ENCODE results near the gene CHCHD10.
A peak's percentile ranks its signal among the peaks of the same experiment; 100 is the strongest.

The CHCHD10 gene

GRCh38 chr22:23767673-23768548 lies at the start of gene CHCHD10:
Gene CHCHD10 (minus strand): TSS chr22:23767972. CDS start chr22:23767874, 98 bp downstream.
- DNase-seq (ENCODE audit: low read depth) = peak; percentile 63

- no peak for DNase-seq (ENCODE audit: low read depth)
These were observed 49.4 kb upstream of the CHCHD10 start for GRCh38 chr22:23817146-23817545.

- no peak for DNase-seq (ENCODE audit: low read depth)
These were observed 48.6 kb upstream of the CHCHD10 start for GRCh38 chr22:23816156-23816976.

GRCh38 chr22:23815541-23816155 lies 47.9 kb upstream of the CHCHD10 start:
- DNase-seq (ENCODE audit: low read depth) = no peak

- no peak for DNase-seq (ENCODE audit: low read depth)
These were observed 44.6 kb upstream of the CHCHD10 start for GRCh38 chr22:23812378-23812777.

GRCh38 chr22:23806837-23807236 lies 39.1 kb upstream of the CHCHD10 start:
- DNase-seq (ENCODE audit: low read depth) = no peak

GRCh38 chr22:23804781-23805291 lies 37.1 kb upstream of the CHCHD10 start:
- no peak for DNase-seq (ENCODE audit: low read depth)

GRCh38 chr22:23803001-23803819 lies 35.4 kb upstream of the CHCHD10 start:
- DNase-seq (ENCODE audit: low read depth) = no peak

GRCh38 chr22:23801886-23802377 lies 34.2 kb upstream of the CHCHD10 start:
- no peak for DNase-seq (ENCODE audit: low read depth)

GRCh38 chr22:23801238-23801821 lies 33.6 kb upstream of the CHCHD10 start:
- DNase-seq (ENCODE audit: low read depth) = no peak

GRCh38 chr22:23800297-23801237 lies 32.8 kb upstream of the CHCHD10 start:
- DNase-seq (ENCODE audit: low read depth) = no peak

- no peak for DNase-seq (ENCODE audit: low read depth)
These were observed 28.7 kb upstream of the CHCHD10 start for GRCh38 chr22:23796461-23796860.

- DNase-seq (ENCODE audit: low read depth) = no peak
These were observed 25.6 kb upstream of the CHCHD10 start for GRCh38 chr22:23793326-23793725.

- no peak for DNase-seq (ENCODE audit: low read depth)
These were observed 24.2 kb upstream of the CHCHD10 start for GRCh38 chr22:23791738-23792645.

GRCh38 chr22:23790819-23791737 lies 23.3 kb upstream of the CHCHD10 start:
- no peak for DNase-seq (ENCODE audit: low read depth)

- DNase-seq (ENCODE audit: low read depth) = no peak
These were observed 21.9 kb upstream of the CHCHD10 start for GRCh38 chr22:23789638-23790037.

GRCh38 chr22:23789121-23789520 lies 21.3 kb upstream of the CHCHD10 start:
- DNase-seq (ENCODE audit: low read depth) = no peak

- DNase-seq (ENCODE audit: low read depth) = no peak
These were observed 20.1 kb upstream of the CHCHD10 start for GRCh38 chr22:23787910-23788309.
